Activated naive CD4-positive, alpha-beta T cell treated with anti-CD3 and anti-CD28 coated beads, Interleukin-2, amount 50 U/mL, for 24 hours (primary cell): ENCODE measurements around the gene NRG3.

Source experiments
- H3K27ac Mint-ChIP-seq: one replicate; pipeline ENCODE4 v1.8.0; 2021; ENCODE audit warnings: mild to moderate bottlenecking, mixed read lengths
- H3K27me3 Mint-ChIP-seq: one replicate; pipeline ENCODE4 v1.8.0; 2021; ENCODE audit warnings: mixed read lengths
- H3K36me3 Mint-ChIP-seq: one replicate; pipeline ENCODE4 v1.8.0; 2021; ENCODE audit warnings: mixed read lengths
- H3K4me1 Mint-ChIP-seq: one replicate; pipeline ENCODE4 v1.8.0; 2021; ENCODE audit warnings: mixed read lengths
- H3K4me3 Mint-ChIP-seq: one replicate; pipeline ENCODE4 v1.8.0; 2021; ENCODE audit warnings: mild to moderate bottlenecking, mixed read lengths
- H3K9me3 Mint-ChIP-seq: one replicate; pipeline ENCODE4 v1.8.0; 2021; ENCODE audit warnings: mixed read lengths

Gene NRG3

DNA sequence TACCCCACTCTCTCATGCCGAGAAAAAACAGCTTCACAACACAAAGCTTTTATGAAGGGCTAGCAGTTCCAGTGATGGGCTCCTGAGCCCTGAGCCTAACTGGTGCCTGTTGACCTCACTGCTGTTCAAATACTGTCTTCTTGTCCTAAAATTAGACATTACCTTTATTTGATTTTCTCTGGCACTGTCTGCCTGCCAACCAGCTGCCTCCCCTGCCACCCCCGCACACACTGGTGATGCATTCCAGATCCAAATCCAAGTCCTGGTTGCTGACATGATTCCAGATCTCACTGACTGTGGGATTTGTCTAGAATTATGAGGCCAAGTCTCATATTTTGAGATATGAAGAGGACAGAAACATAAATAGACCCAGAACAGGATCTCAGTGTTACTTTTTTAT is 816.2 kb downstream of the NRG3 start:
- no peaks in the 10 kb centered on the region for H3K36me3 Mint-ChIP-seq
- no peaks in the 10 kb centered on the region for H3K27me3 Mint-ChIP-seq
- H3K27ac Mint-ChIP-seq: no peak overlapping the region
- peaks cover 12% of the 10 kb centered on the region for H3K9me3 Mint-ChIP-seq
- H3K4me1 Mint-ChIP-seq: no peaks in the 10 kb centered on the region
- H3K4me3 Mint-ChIP-seq: no peak overlapping the region

DNA sequence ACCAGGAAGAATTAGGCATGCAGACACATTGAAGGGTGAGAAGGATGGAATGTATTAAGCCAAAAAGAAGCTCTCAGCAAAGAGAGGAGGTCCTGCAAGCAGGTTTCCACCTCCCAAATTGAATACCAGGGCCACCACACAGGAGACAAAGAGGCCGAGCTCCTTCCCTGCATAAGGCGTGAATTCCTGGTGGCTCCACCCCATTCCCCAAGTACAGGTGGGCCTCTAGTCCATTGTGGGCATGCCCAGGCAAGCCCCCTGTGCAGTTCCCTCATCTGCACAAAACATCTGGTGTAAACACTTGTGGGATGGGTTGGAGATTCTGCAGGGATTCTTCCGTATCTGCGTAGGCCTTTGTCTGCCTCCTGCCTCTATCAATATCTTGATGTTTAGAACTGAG is 817.5 kb downstream of the NRG3 start:
- H3K4me3 Mint-ChIP-seq: no peak overlapping the region
- peaks cover 2% of the 10 kb centered on the region for H3K27me3 Mint-ChIP-seq
- no peak overlapping the region for H3K27ac Mint-ChIP-seq
- H3K9me3 Mint-ChIP-seq: peaks cover 12% of the 10 kb centered on the region
- H3K36me3 Mint-ChIP-seq: no peaks in the 10 kb centered on the region
- H3K4me1 Mint-ChIP-seq: no peaks in the 10 kb centered on the region

DNA sequence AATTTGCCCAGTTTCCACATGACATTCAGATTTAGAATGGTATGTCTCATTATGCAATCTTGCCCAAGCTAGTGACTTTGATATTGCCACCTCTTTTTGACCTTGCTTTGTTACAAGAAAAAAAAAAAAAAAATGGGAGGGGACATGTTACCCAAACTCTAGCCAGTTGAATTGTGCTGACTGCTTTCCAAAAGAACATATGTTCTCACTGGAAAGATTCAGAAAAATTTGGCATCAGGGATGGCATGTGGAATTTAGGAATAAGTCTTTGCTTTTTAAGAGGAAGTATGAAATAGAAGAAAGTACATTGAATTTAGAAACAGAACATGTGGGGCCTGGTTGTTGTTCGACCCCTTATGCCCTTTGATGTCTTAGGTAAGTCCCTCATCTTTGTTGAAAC is 846.8 kb downstream of the NRG3 start:
- no peak overlapping the region for H3K4me3 Mint-ChIP-seq
- no peaks in the 10 kb centered on the region for H3K4me1 Mint-ChIP-seq
- no peak overlapping the region for H3K27ac Mint-ChIP-seq
- H3K27me3 Mint-ChIP-seq: no peaks in the 10 kb centered on the region
- no peaks in the 10 kb centered on the region for H3K36me3 Mint-ChIP-seq
- peaks cover 14% of the 10 kb centered on the region for H3K9me3 Mint-ChIP-seq

DNA sequence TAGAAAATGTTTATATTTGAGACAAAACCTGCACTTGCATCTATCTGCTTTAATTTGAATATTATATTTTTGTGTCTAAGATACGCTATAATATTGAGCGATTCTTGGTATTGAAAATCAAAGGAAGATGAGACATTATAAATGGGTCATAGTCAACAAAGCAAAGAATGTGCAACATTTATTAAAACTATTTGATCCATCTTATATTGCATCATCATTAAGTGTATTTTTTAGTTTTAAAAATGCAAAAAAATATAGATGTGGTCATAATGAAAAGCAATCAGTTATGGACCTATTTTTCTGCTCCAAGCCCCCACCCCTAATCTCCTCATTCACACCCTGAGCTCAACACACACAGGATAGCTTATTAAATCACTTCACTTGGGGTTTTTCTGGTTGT is 847.3 kb downstream of the NRG3 start:
- H3K9me3 Mint-ChIP-seq: peaks cover 14% of the 10 kb centered on the region
- H3K4me1 Mint-ChIP-seq: no peaks in the 10 kb centered on the region
- no peaks in the 10 kb centered on the region for H3K27me3 Mint-ChIP-seq
- H3K4me3 Mint-ChIP-seq: no peak overlapping the region
- H3K27ac Mint-ChIP-seq: no peak overlapping the region
- no peaks in the 10 kb centered on the region for H3K36me3 Mint-ChIP-seq

DNA sequence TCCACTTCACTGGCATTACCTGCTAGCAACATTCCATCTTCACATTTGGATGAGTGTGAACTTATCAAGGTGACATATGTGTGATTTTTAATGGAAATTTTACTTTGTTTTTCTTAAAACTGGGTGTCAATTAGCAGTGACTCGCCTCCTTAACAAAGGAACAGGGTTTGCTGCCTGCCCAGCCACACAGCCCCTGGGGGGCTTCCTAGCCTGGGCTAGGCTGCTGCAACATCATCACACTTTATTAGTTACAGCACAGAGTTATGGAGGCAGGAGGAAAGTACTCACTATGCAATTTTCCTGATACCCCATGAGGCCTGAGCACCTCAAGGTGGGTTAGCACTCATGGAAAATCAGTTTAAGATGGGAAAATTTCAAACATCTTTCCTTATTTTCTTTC is 861.3 kb downstream of the NRG3 start:
- Mint-ChIP-seq H3K9me3 (peaks cover 4% of the 10 kb centered on the region), H3K27me3 (no peaks in the 10 kb centered on the region), H3K36me3 (no peaks in the 10 kb centered on the region), H3K4me1 (no peaks in the 10 kb centered on the region), H3K27ac (no peak overlapping the region), H3K4me3 (no peak overlapping the region)

DNA sequence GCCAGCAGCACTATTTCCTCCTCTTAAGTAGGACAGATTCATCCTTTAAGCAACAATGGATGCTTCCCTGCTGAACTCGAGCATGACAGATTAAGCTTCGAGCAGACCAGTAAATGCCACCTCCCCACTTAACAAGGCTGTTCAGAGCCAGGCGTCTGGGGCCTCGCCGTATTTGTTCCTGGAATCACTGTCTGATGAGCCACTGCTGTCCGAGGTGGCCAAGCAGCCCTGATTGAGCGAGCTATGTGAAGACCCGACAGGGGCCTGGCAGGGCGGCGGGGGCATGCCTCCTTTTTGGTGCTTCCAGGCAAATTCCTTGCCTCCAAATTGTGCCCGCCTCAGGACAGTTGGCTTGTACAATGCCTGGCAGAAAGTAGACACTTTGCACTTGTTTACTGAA is 862.6 kb downstream of the NRG3 start:
- no peaks in the 10 kb centered on the region for H3K4me1 Mint-ChIP-seq
- no peaks in the 10 kb centered on the region for H3K27me3 Mint-ChIP-seq
- no peak overlapping the region for H3K4me3 Mint-ChIP-seq
- H3K36me3 Mint-ChIP-seq: no peaks in the 10 kb centered on the region
- peaks cover 4% of the 10 kb centered on the region for H3K9me3 Mint-ChIP-seq
- no peak overlapping the region for H3K27ac Mint-ChIP-seq

DNA sequence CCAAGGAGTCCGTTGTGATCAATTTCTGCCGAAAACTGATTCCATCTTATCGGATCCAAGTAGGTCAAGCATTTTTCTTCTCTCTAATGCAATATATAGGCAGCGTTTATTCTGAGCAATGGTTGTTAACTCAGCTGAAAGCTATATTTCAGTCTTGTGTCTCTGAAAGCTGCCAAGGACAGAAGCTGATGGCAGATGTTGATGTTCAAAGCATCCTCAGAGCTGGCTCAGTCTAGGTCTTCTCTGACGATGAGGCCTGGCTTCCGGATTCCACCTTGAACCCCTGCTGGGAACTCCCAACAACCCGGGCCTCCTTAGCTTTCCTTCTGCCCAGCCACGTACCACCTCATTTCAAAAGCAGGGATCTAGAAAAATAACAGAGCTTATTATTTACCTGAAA is 863.6 kb downstream of the NRG3 start:
- H3K4me3 Mint-ChIP-seq: no peak overlapping the region
- H3K9me3 Mint-ChIP-seq: peaks cover 4% of the 10 kb centered on the region

DNA sequence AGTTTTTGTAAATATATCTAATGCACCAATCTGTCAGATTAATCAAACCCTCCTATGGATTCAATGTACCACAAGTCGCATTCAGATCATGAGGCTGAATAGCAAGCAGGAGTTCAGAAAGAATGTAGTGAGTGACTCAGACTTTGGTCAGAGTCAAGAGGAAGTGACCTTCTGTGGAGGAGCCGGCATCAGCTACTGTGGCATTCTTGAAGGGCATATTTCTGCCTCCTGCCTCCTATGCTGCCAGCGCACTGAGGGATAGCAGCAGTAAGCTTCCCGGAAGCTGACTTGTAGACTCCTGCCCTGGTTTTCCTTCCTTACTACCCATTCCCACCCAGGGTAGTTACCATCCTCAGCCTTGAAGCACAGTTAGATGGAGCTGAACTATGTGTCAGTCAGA is 867.5 kb downstream of the NRG3 start:
- no peaks in the 10 kb centered on the region for H3K36me3 Mint-ChIP-seq

More for the DNA sequence above, 863.6 kb downstream of the NRG3 start:
- H3K36me3 Mint-ChIP-seq: no peaks in the 10 kb centered on the region
- H3K27ac Mint-ChIP-seq: no peak overlapping the region
- H3K4me1 Mint-ChIP-seq: no peaks in the 10 kb centered on the region
- H3K27me3 Mint-ChIP-seq: no peaks in the 10 kb centered on the region

DNA sequence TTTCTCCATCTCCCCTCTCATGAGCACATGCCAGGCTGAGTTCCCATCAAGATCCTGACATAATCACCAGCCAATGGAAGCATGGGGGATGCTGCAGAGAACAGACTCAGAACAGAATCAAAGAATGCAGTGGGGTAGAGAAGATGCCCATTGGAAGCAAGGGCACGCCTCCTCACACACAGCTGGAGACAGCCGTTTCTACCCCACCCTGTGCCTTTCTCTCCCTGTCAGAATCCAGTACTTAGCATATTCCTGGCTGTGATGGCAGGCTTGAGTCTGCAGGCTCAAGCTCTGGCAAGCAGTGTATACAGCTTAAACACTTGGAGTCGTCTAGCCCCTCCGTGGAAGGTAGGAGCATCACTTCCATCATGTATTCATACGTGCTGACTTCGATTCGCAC is 867.9 kb downstream of the NRG3 start:
- no peaks in the 10 kb centered on the region for H3K27me3 Mint-ChIP-seq
- H3K36me3 Mint-ChIP-seq: no peaks in the 10 kb centered on the region
- H3K9me3 Mint-ChIP-seq: no peaks in the 10 kb centered on the region
- no peak overlapping the region for H3K27ac Mint-ChIP-seq
- H3K4me3 Mint-ChIP-seq: no peak overlapping the region
- H3K4me1 Mint-ChIP-seq: no peaks in the 10 kb centered on the region

More for the DNA sequence above, 867.5 kb downstream of the NRG3 start:
- Mint-ChIP-seq H3K9me3 (no peaks in the 10 kb centered on the region), H3K4me3 (no peak overlapping the region), H3K4me1 (no peaks in the 10 kb centered on the region), H3K27me3 (no peaks in the 10 kb centered on the region), H3K27ac (no peak overlapping the region)

DNA sequence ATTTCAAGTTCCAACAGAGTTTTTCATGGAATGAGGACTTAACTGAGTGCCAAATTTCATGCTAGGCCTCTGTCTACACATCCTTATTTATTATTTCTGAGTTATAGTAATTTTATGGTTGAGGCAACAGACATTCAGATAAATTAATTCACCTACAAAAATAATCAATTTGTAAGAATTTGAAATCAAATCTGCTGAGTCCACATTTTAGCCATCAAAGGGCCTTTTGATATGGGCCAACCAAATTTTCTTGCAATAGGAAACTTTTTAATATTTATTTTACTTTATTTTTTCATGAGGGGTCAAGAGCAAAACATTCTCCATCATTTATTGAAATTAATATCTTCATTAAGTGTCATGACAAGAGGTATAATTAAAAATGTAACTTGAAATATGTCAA is 875.5 kb downstream of the NRG3 start:
- Mint-ChIP-seq H3K36me3 (no peaks in the 10 kb centered on the region), H3K4me1 (no peaks in the 10 kb centered on the region), H3K27ac (no peak overlapping the region), H3K4me3 (no peak overlapping the region), H3K27me3 (no peaks in the 10 kb centered on the region), H3K9me3 (no peaks in the 10 kb centered on the region)

DNA sequence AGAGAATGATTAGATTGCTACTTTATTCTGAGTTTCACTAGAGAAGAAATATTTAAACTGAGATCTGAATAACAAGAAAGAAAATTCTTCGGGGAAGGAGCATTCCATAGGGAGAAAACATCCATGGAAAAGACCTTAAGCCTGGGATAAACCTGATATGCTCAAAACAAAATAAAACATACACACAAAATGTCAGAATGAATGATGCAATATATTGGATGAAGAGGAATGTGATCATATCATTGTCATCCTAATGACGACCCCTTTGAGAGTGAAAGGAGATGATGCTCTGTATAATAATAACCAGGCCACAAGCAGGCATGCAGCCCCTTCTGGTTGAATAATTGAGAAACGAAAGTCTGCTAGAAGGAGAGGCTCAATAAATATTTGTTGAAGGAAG is 882.4 kb downstream of the NRG3 start:
- Mint-ChIP-seq H3K27ac (no peak overlapping the region), H3K36me3 (no peaks in the 10 kb centered on the region), H3K27me3 (no peaks in the 10 kb centered on the region), H3K9me3 (no peaks in the 10 kb centered on the region), H3K4me1 (no peaks in the 10 kb centered on the region), H3K4me3 (no peak overlapping the region)

DNA sequence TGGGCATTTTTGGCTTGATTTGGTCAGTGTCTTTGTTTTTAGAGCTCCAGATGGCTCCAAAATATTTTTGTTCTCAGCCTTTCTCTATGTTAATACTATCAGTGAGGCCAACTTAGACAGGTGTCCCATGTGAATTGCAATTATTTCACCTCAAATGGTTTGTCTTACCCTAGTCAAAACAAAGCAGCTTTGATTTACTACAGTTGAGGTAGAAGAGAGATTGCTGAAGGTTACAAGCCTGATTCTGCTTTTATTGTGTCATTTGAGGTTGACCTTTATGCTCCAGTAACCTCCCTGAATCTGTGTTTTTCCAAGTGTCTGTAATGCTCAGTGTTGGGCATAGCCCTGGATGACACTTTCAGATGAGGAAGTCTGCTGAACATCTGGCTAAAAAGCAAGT is 882.9 kb downstream of the NRG3 start:
- H3K36me3 Mint-ChIP-seq: no peaks in the 10 kb centered on the region
- no peak overlapping the region for H3K4me3 Mint-ChIP-seq
- no peak overlapping the region for H3K27ac Mint-ChIP-seq
- H3K4me1 Mint-ChIP-seq: no peaks in the 10 kb centered on the region
- no peaks in the 10 kb centered on the region for H3K27me3 Mint-ChIP-seq
- no peaks in the 10 kb centered on the region for H3K9me3 Mint-ChIP-seq

DNA sequence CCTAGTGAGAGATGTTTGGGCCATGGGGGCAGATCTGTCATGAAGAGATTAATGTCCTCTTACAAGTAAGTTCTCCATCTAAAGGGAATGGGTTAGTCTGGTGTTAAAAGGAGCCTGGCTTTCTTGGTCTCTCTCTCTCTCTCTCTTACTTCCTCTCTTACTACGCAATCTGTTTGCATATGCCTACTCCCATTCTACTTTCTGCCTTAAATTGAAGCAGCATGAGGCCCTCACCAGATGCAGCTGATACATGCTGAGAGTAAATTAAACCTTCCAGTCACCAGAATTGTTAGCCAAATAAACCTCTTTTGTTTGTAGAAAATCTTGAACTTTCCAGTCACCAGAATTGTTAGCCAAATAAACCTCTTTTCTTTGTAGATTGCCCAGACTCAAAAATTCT is 884.1 kb downstream of the NRG3 start:
- Mint-ChIP-seq H3K27me3 (no peaks in the 10 kb centered on the region), H3K27ac (no peak overlapping the region), H3K4me3 (no peak overlapping the region), H3K36me3 (no peaks in the 10 kb centered on the region), H3K9me3 (no peaks in the 10 kb centered on the region), H3K4me1 (no peaks in the 10 kb centered on the region)

DNA sequence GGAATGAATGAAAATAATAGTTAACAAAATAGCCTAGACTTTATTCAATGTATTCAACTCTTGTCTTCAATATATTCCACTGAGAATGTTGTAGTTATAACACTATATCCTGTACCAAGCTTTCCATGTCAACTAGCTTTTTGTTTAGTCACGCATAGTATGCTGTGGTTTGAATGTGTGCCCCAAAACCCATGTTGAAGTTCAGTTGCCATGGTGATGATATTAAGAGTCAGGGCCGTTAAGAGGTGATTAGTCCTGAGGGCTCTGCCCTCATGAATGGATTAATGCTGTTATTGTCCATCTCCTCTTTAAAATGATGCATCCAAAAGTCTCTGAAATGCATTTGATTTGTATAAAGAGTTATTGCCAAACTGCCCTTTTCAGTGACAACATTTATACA is 887.6 kb downstream of the NRG3 start:
- H3K4me1 Mint-ChIP-seq: no peaks in the 10 kb centered on the region
- H3K4me3 Mint-ChIP-seq: no peak overlapping the region
- no peaks in the 10 kb centered on the region for H3K9me3 Mint-ChIP-seq
- no peaks in the 10 kb centered on the region for H3K36me3 Mint-ChIP-seq
- H3K27ac Mint-ChIP-seq: no peak overlapping the region
- H3K27me3 Mint-ChIP-seq: no peaks in the 10 kb centered on the region

DNA sequence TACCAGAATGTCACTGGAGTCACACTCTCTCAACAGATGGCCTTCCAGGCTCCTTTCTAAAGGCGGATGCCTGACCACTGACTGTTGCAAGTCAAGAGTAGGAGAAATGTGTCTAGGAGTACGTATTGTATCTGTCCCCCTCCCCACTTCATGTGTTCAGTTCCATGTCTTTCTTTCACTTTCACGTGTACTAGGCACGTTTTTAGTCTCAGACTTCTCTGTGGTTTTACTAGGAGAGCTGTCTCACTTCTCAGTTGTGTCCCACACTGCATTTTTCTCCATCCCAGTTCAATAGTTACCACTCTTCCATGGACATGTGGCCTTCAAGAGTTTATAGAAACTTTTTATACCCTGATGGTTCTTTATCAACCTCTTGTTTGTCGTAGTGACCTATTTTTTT is 893.0 kb downstream of the NRG3 start:
- Mint-ChIP-seq H3K27ac (no peak overlapping the region), H3K9me3 (peaks cover 4% of the 10 kb centered on the region), H3K36me3 (no peaks in the 10 kb centered on the region), H3K27me3 (no peaks in the 10 kb centered on the region), H3K4me1 (no peaks in the 10 kb centered on the region), H3K4me3 (no peak overlapping the region)

DNA sequence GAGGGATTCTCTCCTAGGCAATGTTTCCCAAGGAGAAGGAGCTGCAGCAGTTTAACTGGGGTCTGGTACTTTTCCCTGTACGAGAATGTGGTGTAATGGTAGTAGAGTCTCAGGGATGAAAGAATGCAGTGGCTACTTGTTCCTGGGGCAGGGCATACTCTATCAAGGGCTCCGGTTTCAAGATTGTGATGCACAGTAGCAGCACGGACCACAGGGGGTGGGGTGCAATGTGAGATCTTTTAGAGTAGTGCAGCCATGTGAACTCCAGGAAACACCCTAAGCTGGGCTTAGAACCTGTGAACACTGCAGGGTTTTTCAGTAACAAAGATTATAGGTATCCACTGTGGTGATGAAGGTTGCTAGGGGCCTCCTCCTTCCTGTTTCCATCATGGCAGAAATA is 903.9 kb downstream of the NRG3 start:
- Mint-ChIP-seq H3K27ac (no peak overlapping the region), H3K4me1 (no peaks in the 10 kb centered on the region), H3K4me3 (no peak overlapping the region), H3K9me3 (peaks cover 29% of the 10 kb centered on the region), H3K36me3 (no peaks in the 10 kb centered on the region), H3K27me3 (no peaks in the 10 kb centered on the region)

DNA sequence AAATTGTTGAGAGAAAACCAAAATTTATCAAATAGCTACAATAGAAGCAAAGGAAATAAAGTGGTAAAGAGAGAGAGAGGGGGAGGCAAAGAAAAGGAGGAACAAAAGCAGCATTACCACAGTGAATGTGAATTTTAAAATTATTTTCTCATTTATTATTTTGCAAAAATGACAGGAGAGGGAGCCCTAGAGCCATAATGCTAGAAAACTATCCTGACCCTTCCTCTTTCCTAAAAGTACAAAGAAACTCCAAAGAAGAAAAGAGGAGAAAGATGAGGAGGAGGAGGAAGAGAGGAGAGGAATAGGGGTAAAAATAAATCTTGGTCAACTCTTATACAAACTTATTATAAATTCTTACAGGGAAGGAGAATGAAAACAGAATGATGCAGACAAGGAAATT is 921.5 kb downstream of the NRG3 start:
- Mint-ChIP-seq H3K36me3 (no peaks in the 10 kb centered on the region), H3K4me1 (no peaks in the 10 kb centered on the region), H3K4me3 (no peak overlapping the region), H3K27me3 (no peaks in the 10 kb centered on the region), H3K9me3 (peaks cover 1% of the 10 kb centered on the region), H3K27ac (no peak overlapping the region)

DNA sequence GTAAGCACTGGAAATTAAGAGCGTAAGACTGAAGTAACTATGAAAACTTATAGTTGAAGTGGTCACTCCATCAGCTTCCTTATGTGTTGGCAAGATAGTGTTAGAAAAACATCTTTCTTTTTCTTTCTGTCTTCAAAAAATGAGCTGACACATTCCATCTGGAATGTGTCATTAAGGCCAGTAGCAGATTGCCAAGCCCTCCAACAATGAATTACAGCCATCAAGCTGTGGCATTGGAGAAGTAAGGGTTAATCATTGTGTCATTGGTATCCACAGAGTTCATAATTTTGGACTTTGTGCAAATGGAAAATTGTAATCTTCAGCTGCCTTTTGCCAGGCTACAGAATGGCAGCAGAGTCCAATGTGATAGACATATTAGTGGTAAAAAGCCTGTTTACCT is 926.3 kb downstream of the NRG3 start:
- no peak overlapping the region for H3K27ac Mint-ChIP-seq
- no peaks in the 10 kb centered on the region for H3K9me3 Mint-ChIP-seq
- no peaks in the 10 kb centered on the region for H3K36me3 Mint-ChIP-seq
- no peaks in the 10 kb centered on the region for H3K4me1 Mint-ChIP-seq
- no peak overlapping the region for H3K4me3 Mint-ChIP-seq
- H3K27me3 Mint-ChIP-seq: no peaks in the 10 kb centered on the region
